GM21619 (cell line): ENCODE results near the gene SNTG2.

Experiments
- ATAC-seq: cut with Tn5 transposase; IDR thresholded peaks from one replicate; pipeline ENCODE4 v1.9.1; 2021; ENCODE audit not compliant: unreplicated experiment

SNTG2 gene

GRCh38 chr2:1046067-1046466 is 95.4 kb downstream of the SNTG2 start:
- ATAC-seq = no peak

- no peak for ATAC-seq
These were observed 96.8 kb downstream of the SNTG2 start for GRCh38 chr2:1047485-1047884.

GRCh38 chr2:1049691-1050090 is 99.0 kb downstream of the SNTG2 start:
- no peak for ATAC-seq

GRCh38 chr2:1051075-1051474 is 100.4 kb downstream of the SNTG2 start:
- no peak for ATAC-seq

- ATAC-seq = no peak
These were observed 102.1 kb downstream of the SNTG2 start for GRCh38 chr2:1052771-1053191.

GRCh38 chr2:1053786-1054185 is 103.1 kb downstream of the SNTG2 start:
- ATAC-seq = no peak

- no peak for ATAC-seq
These were observed 103.8 kb downstream of the SNTG2 start for GRCh38 chr2:1054399-1054798.

GRCh38 chr2:1055014-1055595 is 104.5 kb downstream of the SNTG2 start:
- ATAC-seq = no peak

DNA sequence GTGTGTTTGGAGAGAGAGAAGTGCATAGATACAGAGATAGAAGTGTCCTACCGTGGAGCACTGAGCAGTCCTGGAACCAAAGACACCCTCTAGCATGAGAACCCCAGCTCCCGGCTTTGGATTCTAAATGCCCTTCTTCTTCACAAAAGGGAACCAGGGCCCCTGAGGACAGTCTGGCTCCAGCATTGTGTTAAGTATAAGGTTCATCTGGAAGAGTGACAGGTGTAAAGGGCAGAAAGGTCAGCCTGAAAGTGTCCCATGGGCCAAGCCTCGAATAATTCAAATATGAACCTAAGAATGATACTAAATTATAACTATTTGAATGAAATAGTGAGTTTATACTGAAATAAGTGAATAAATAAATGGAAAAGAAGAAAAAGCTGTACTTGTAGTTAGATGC is 109.7 kb downstream of the SNTG2 start:
- no peak for ATAC-seq

- ATAC-seq = no peak
These were observed 110.3 kb downstream of the SNTG2 start for GRCh38 chr2:1060987-1061386.

- no peak for ATAC-seq
These were observed 117.6 kb downstream of the SNTG2 start for GRCh38 chr2:1068241-1068640.

DNA sequence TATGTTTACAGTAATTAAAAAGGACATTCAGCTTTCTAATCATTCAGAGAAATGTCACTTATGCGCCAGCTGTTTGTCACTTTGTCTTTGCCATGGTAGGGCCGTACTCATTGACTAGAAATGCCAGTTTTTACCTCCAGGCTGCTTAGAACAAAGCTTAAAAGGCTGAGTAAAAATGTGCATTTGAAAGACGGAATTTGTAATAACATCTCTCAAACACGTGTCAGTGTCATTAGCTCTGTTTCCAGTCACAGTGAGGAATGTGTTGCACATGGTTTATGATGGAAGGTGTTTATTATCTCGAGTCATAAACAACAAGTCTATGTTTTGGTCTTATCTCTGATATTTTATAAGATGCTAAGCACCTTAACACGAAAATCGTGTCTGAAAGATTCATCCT is 118.2 kb downstream of the SNTG2 start:
- ATAC-seq = no peak

- ATAC-seq = no peak
These were observed 119.2 kb downstream of the SNTG2 start for GRCh38 chr2:1069847-1070246.

GRCh38 chr2:1070601-1071000 is 120.0 kb downstream of the SNTG2 start:
- ATAC-seq = no peak

DNA sequence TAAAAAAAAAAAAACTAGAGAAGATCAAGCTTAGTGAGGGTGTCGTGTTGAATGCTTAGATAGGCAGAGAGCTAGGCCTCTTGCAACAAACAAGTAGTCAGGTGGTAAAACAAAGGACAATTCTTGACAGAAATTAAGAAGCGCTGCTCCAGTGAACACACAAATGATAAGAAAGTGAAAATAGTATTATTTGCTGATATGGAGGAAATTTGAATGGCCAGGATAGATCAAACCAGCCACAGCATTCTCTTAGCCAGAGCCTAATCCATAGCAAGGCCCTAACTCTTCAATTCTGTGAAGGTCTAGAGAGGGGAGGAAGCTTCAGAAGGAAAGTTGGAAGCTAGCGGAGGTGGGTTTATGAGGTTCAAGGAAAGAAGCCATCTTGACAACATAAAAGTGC is 121.0 kb downstream of the SNTG2 start:
- no peak for ATAC-seq

- no peak for ATAC-seq
These were observed 121.6 kb downstream of the SNTG2 start for GRCh38 chr2:1072250-1072649.

DNA sequence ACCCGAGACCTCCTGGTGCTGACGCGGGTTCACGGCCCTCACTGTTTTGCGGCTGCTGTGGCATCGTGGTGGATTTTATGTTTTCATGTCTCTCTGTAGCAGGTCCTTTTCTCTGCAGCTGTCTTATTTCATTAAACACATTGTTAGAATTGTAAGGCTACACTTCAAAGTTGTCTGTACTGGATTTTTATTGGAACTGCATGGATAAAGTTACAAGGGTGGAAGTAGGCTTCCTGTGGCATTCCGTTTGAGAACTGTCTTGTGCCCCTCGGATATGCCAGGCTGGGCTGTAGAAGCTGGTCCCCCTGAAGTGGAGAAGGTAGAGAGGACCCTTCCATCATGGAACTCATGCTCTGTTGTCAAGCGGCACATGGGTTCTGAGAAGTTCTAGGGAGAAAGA is 127.3 kb downstream of the SNTG2 start:
- no peak for ATAC-seq

DNA sequence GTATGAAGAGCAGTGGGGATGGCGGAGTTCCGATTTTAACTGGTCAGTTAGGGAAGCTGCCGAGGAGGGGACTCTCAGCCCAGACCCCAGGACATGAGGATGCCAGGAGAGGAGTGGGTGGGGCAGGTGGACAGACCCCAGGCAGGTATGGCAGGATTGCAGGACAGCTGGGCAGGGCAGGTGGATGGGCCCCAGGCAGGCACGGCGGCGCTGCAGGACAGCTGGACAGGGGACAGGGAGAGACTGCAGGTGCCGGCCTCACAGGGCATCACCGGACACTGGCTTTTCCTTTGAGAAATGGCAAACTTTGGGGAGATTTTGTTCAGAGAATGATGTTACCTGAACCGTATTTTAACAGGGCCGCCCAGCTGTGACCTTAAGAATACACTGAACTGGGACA is 127.7 kb downstream of the SNTG2 start:
- no peak for ATAC-seq

GRCh38 chr2:1079873-1080799 is 129.5 kb downstream of the SNTG2 start:
- no peak for ATAC-seq

DNA sequence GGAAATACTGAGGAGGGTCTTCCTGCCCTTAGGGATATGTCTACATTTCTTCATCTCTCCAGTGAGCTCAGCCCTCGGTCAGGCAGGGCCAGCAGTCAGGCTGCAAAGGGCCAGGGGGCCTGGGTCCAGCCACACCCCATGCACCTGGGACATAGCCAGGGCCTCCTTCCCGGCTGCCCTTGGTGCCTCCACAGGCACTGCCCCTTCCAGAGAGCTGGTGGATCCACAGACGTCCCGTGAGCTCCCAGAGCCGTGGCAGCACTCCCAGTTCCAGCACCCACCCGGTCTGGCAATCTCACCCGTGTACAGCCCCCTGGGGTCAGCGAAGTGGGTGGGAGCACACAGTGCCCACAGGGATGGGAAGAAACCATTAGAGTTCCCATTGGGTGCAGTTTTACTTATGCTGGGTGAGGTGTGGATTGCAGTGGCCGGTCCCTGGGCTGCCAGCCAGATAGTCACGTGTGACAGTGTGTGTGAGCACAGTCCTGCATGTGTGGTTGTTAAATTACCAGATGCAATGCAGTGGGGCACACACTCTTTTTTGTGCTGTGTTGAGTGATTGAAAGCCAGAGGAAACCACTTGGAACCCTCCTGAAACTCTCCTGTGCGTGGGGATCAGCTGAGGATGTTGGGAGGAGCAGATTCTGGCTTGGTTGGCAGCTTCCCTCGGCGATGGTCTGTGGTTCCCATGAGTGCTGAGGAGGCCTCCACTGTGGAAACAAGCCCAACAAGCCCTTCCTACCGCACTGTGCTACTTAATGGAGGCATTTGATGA is 131.0 kb downstream of the SNTG2 start:
- ATAC-seq = no peak

DNA sequence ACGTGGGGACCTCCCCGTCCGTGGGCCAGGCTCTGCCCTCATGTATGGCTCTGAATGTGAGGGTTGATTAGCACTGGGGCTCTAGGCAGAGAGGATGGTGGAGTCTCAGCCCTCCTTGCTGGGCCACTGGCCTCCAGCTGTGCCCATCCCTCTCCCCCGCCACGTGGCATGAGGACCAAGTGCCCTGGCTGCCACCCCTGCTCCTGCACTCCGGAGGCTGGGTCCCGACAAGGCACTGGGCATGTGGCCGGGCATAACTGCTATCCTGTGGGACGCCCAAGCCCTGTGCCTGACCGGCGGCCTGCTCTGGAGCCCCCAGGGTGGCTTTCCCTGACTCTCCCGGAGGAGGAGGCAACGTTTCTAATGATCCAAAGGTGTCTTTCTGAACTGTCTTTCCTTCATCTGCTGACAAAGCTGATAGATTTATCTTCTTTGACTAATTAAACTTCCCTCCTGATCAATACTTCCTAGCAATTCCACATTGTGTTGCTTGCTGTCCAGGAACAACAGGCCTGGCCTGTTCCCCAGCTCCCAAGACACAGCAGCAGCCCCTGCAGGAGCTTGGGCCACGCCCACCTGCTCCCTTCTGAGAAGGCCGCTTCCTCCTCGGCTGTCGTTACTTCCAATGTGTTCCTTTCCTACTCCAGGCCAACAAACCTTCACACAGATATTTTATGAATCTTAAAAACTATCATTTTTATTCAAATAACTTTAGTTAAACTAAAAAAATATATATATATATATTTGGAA is 132.0 kb downstream of the SNTG2 start:
- ATAC-seq = no peak
